H9 (cell line): ENCODE data around the gene URB1. TPM values are rescaled to one million over a fixed set of nuclear protein-coding genes. Genes with fewer than 3 reads are reported as not detected.

Source experiments
- DNase-seq: peaks from one replicate; pipeline ENCODE4 v3.0.0-alpha.2; 2017
- H2AFZ ChIP-seq: one replicate; pipeline ENCODE4 v1.6.1; 2013; ENCODE audit warnings: mild to moderate bottlenecking, low read length, control low read depth, moderate library complexity
- H2AK5ac ChIP-seq: 2 replicates; pipeline ENCODE4 v1.6.1; 2013; ENCODE audit warnings: low read length, control low read depth, mixed read lengths; ENCODE audit not compliant: insufficient read length
- H2BK120ac ChIP-seq: one replicate; pipeline ENCODE4 v1.6.1; 2013; ENCODE audit warnings: low read depth, mild to moderate bottlenecking, low read length, control low read depth, inconsistent platforms; ENCODE audit not compliant: poor library complexity, severe bottlenecking
- H2BK12ac ChIP-seq: 2 replicates; pipeline ENCODE4 v1.6.1; 2013; ENCODE audit warnings: low read length, control low read depth, mixed read lengths, low read depth; ENCODE audit not compliant: insufficient read length
- H2BK15ac ChIP-seq: 2 replicates; pipeline ENCODE4 v1.6.1; 2013; ENCODE audit warnings: low read depth, low read length, control low read depth
- H2BK20ac ChIP-seq: one replicate; pipeline ENCODE4 v1.6.1; 2013; ENCODE audit warnings: low read depth, mild to moderate bottlenecking, low read length, control low read depth, inconsistent platforms; ENCODE audit not compliant: poor library complexity, severe bottlenecking
- H2BK5ac ChIP-seq: 2 replicates; pipeline ENCODE4 v1.6.1; 2013; ENCODE audit warnings: low read length, control low read depth, mixed read lengths; ENCODE audit not compliant: insufficient read length
- H3K14ac ChIP-seq: 2 replicates; pipeline ENCODE4 v1.6.1; 2013; ENCODE audit warnings: low read length, control low read depth; ENCODE audit not compliant: insufficient read depth
- H3K18ac ChIP-seq: 2 replicates; pipeline ENCODE4 v1.6.1; 2013; ENCODE audit warnings: low read depth, mild to moderate bottlenecking, mixed read lengths, low read length, control low read depth; ENCODE audit not compliant: insufficient read length
- H3K23ac ChIP-seq: 2 replicates; pipeline ENCODE4 v1.6.1; 2013; ENCODE audit warnings: low read length, control low read depth, mixed read lengths, low read depth; ENCODE audit not compliant: insufficient read length
- H3K23me2 ChIP-seq: 2 replicates; pipeline ENCODE4 v1.6.1; 2013; ENCODE audit warnings: low read depth, mild to moderate bottlenecking, mixed read lengths, low read length, control low read depth; ENCODE audit not compliant: insufficient read length, poor library complexity, severe bottlenecking
- H3K27ac ChIP-seq: 2 replicates; pipeline ENCODE4 v1.5.1; 2013; ENCODE audit warnings: low read length, control low read depth, mixed read lengths, low read depth; ENCODE audit not compliant: insufficient read length
- H3K27me3 ChIP-seq: 2 replicates; pipeline ENCODE4 v1.6.1; 2013; ENCODE audit warnings: low read length, control low read depth, inconsistent platforms; ENCODE audit not compliant: insufficient read depth
- H3K4ac ChIP-seq: 2 replicates; pipeline ENCODE4 v1.6.1; 2013; ENCODE audit warnings: low read depth, mild to moderate bottlenecking, control low read depth, inconsistent platforms, low read length, moderate library complexity
- H3K4me1 ChIP-seq: 2 replicates; pipeline ENCODE4 v1.6.1; 2013; ENCODE audit warnings: low read length, control low read depth, inconsistent platforms; ENCODE audit not compliant: insufficient read depth
- H3K4me2 ChIP-seq: 2 replicates; pipeline ENCODE4 v1.6.1; 2013; ENCODE audit warnings: low read length, control low read depth, mixed read lengths; ENCODE audit not compliant: insufficient read length, insufficient read depth
- H3K56ac ChIP-seq: 2 replicates; pipeline ENCODE4 v1.6.1; 2013; ENCODE audit warnings: low read depth, mild to moderate bottlenecking, mixed read lengths, low read length, control low read depth; ENCODE audit not compliant: insufficient read length
- H3K79me1 ChIP-seq: 2 replicates; pipeline ENCODE4 v1.6.1; 2013; ENCODE audit warnings: low read depth, mild to moderate bottlenecking, moderate library complexity, low read length, control low read depth, inconsistent platforms; ENCODE audit not compliant: insufficient read depth, poor library complexity, severe bottlenecking
- H3K79me2 ChIP-seq: 2 replicates; pipeline ENCODE4 v1.6.1; 2013; ENCODE audit warnings: low read length, control low read depth, inconsistent platforms; ENCODE audit not compliant: insufficient read depth
- H3K9ac ChIP-seq: 2 replicates; pipeline ENCODE4 v1.6.1; 2013; ENCODE audit warnings: low read length, control low read depth, mixed read lengths; ENCODE audit not compliant: insufficient read length; ENCODE audit errors: extremely low read depth
- H3K9me3 ChIP-seq: one replicate; pipeline ENCODE4 v1.6.1; 2013; ENCODE audit warnings: low read depth, low read length, inconsistent platforms; ENCODE audit not compliant: control insufficient read depth
- H3T11ph ChIP-seq: one replicate; pipeline ENCODE4 v1.6.1; 2013; ENCODE audit warnings: mild to moderate bottlenecking, low read length, control low read depth, inconsistent platforms
- H4K20me1 ChIP-seq: one replicate; pipeline ENCODE4 v1.6.1; 2013; ENCODE audit not compliant: control insufficient read depth, insufficient read length, insufficient read depth
- H4K5ac ChIP-seq: 2 replicates; pipeline ENCODE4 v1.6.1; 2013; ENCODE audit warnings: low read depth, mild to moderate bottlenecking, mixed read lengths, low read length, control low read depth; ENCODE audit not compliant: insufficient read length
- H4K8ac ChIP-seq: replicated peaks from 2 replicates; pipeline ENCODE4 v1.6.1; 2013; ENCODE audit warnings: low read length, control low read depth, mixed read lengths, low read depth; ENCODE audit not compliant: insufficient read length
- H4K91ac ChIP-seq: 2 replicates; pipeline ENCODE4 v1.6.1; 2013; ENCODE audit warnings: low read depth, mild to moderate bottlenecking, moderate library complexity, mixed read lengths, low read length, control low read depth; ENCODE audit not compliant: insufficient read length
- H3K27ac Mint-ChIP-seq, 3 experiments: 2 replicates in 2 of 3; 3 replicates in 1 of 3; pipeline ENCODE4 v1.8.0; 2020 to 2021; ENCODE audit warnings: mixed read lengths in 3 of 3, mild to moderate bottlenecking in 1 of 3, moderate library complexity in 1 of 3
- H3K27me3 Mint-ChIP-seq: 2 replicates; pipeline ENCODE4 v1.8.0; 2021; ENCODE audit warnings: low read depth, mild to moderate bottlenecking, moderate library complexity, mixed read lengths
- H3K36me3 Mint-ChIP-seq, 3 experiments: 2 replicates in 2 of 3; 3 replicates in 1 of 3; pipeline ENCODE4 v1.8.0; 2020 to 2021; ENCODE audit warnings: low read depth in 3 of 3, mixed read lengths in 3 of 3; ENCODE audit not compliant: insufficient read depth in 1 of 3
- H3K4me1 Mint-ChIP-seq, 2 experiments: 2 replicates each; pipeline ENCODE4 v1.8.0; 2020; ENCODE audit warnings: mixed read lengths in 2 of 2
- H3K4me3 Mint-ChIP-seq, 2 experiments: 2 replicates in 1 of 2; 3 replicates in 1 of 2; pipeline ENCODE4 v1.8.0; 2020 to 2021; ENCODE audit warnings: mild to moderate bottlenecking in 2 of 2, mixed read lengths in 2 of 2, moderate library complexity in 1 of 2
- H3K9me3 Mint-ChIP-seq, 2 experiments: 2 replicates in 1 of 2; 3 replicates in 1 of 2; pipeline ENCODE4 v1.8.0; 2020; ENCODE audit warnings: mild to moderate bottlenecking in 2 of 2, mixed read lengths in 2 of 2, moderate library complexity in 1 of 2
- CTCF ChIP-seq: fragments of 200-600 bp; sonication (generic); conservative IDR thresholded peaks from 3 replicates; pipeline ENCODE4 v1.8.0; 2021; ENCODE audit warnings: antibody characterized with exemption, mild to moderate bottlenecking
- WGBS: extraction: QIAGEN DNeasy Blood & Tissue Kit; methylation state at CpG from one replicate; pipeline ENCODE4 v1.1.7; 2013; ENCODE audit warnings: missing lambda C conversion rate, low lambda C conversion rate, mixed read lengths; ENCODE audit not compliant: insufficient read length; ENCODE audit errors: extremely low coverage; 5-methylcytosine and 5-hydroxymethylcytosine counted together
- total RNA-seq: library from RNA; stranded (reverse); gene quantifications from 2 replicates; pipeline ENCODE4 v1.2.1, GENCODE V29; 2021

URB1 gene
- total RNA-seq, 1 experiment from 2014 or later: 23.5 TPM

DNA sequence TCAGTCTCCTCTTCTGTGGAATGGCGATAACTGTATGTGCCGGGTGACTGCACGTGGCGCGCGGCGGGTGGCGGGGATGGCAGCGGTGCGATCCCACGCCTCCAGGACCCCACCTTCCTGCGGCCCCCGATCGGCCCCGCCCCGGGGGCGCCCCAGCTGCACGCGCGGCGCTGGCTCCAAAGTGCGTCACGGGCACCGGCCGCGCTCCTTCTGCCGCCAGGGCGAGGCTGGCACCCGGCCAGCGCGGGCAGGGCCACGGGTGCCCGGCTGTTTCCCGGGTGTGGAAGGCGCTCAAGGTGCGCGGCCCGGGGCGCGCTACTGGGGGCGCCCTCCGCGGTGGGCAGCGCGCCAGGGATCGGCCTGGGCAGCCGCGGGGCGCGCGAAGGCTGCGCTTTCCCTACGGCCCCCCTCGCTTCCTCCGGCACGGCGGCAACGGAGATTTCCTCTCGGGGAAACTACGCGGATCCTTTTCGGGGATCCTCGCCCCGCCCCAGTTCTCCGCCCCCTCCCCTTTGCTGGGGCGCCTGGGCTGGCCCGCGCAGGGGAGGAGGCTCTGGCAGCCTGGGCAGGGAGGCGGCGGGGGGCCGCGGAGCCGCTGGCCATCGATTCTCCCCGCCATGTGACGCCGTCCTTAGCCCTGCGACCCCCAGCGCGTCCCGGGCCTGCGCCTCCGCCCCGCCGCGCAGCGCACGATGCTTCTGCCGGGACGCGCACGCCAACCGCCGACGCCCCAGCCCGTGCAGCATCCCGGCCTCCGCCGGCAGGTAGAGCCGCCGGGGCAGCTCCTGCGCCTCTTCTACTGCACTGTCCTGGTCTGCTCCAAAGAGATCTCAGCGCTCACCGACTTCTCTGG, 19.6 kb upstream of the URB1 start, which contains the start of gene EVA1C:
EVA1C (plus strand) TSS at position 545 of the 853 bp plus-strand sequence; CDS start at position 693, 148 bp downstream.
- H2BK15ac ChIP-seq: no peak within 1 kb of the TSS
- no peaks in the 10 kb centered on the region for H4K20me1 ChIP-seq
- H3T11ph ChIP-seq: no peak within 1 kb of the TSS
- H3K79me1 ChIP-seq: no peaks in the 10 kb centered on the region
- no peak within 1 kb of the TSS for H3K9ac ChIP-seq
- Mint-ChIP-seq H3K9me3 (no peaks in the 10 kb centered on the region), H3K36me3 (no peaks in the 10 kb centered on the region; a peak in 1 of 7 replicates), H3K27ac (no peak within 1 kb of the TSS), H3K4me1 (peaks cover 29 to 34% of the 10 kb centered on the region in 2 experiments), H3K27me3 (peaks cover 74% of the 10 kb centered on the region), H3K4me3 (peak within 1 kb of the TSS; percentile 70 to 80)
- no peak within 1 kb of the TSS for H4K91ac ChIP-seq
- no peak within 1 kb of the TSS for H3K18ac ChIP-seq
- H3K27me3 ChIP-seq: peaks cover 39% of the 10 kb centered on the region
- peak within 1 kb of the TSS; percentile 37 for H3K4me2 ChIP-seq
- no CpG with 5 or more reads among the region's 104 CpGs for WGBS
- H4K5ac ChIP-seq: no peak within 1 kb of the TSS
- no peak within 1 kb of the TSS for H3K56ac ChIP-seq
- peak; percentile 42; the same call in 2 of the 3 replicates for TF ChIP-seq CTCF
- H2BK120ac ChIP-seq: peak within 1 kb of the TSS; percentile 30
- no peaks in the 10 kb centered on the region for H3K4me1 ChIP-seq
- no peak within 1 kb of the TSS for H2BK20ac ChIP-seq
- no peak within 1 kb of the TSS for H3K4ac ChIP-seq
- H2BK12ac ChIP-seq: no peak within 1 kb of the TSS
- H3K23me2 ChIP-seq: peaks cover 10% of the 10 kb centered on the region
- no peak within 1 kb of the TSS for H2AK5ac ChIP-seq
- H3K14ac ChIP-seq: peak within 1 kb of the TSS; percentile 50; the same call in 1 of the 2 replicates
- DNase-seq: peak; percentile 69
- H3K23ac ChIP-seq: no peak within 1 kb of the TSS
- no peak within 1 kb of the TSS for H2BK5ac ChIP-seq
- no peaks in the 10 kb centered on the region for H3K79me2 ChIP-seq
- no peak within 1 kb of the TSS for H2AFZ ChIP-seq
- no peak within 1 kb of the TSS for H4K8ac ChIP-seq
- H3K27ac ChIP-seq: no peak within 1 kb of the TSS
- no peaks in the 10 kb centered on the region for H3K9me3 ChIP-seq
